Forelimb muscle (tissue), 1 donor: Measurements from ENCODE around the gene TPK1. TPM values are rescaled to one million over a fixed set of nuclear protein-coding genes. Genes with fewer than 3 reads are reported as not detected.
"Not testable (repeated sequence)": the region's sequence is repeated elsewhere in the genome, so short reads cannot be mapped to it uniquely, and the experiment has no call there.

Experiments used
- DNase-seq: peaks from one replicate; pipeline ENCODE4 v3.0.0-alpha.2; 2013; ENCODE audit warnings: low read depth
- polyA plus RNA-seq: library from polyadenylated mRNA; unstranded; fragments of 120-200 nt; gene quantifications from one replicate; pipeline ENCODE4 v1.2.1, GENCODE V29; 2013; ENCODE audit not compliant: insufficient read length

Gene TPK1
- polyA plus RNA-seq, 1 donor = 2.8 TPM

DNA sequence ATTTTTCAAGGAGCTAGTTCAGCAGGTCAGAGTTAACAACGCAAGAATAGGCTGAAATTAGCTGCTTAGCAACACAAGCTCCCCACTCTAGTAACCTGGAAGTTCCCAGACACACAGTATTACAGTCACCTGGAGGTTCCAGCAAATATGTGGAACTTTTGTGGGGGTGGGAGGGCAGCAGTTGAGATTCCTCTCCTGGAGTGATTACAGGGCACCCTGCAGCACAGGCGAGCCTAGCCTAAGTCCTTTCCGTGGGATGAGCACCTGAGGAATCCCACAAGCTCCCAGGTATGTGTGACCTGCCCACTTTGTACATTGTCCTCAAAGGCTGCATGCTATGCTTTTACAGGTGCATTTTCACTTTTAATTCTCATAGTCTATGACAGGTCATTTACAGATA lies 13.6 kb downstream of the TPK1 start:
- no peak for DNase-seq

DNA sequence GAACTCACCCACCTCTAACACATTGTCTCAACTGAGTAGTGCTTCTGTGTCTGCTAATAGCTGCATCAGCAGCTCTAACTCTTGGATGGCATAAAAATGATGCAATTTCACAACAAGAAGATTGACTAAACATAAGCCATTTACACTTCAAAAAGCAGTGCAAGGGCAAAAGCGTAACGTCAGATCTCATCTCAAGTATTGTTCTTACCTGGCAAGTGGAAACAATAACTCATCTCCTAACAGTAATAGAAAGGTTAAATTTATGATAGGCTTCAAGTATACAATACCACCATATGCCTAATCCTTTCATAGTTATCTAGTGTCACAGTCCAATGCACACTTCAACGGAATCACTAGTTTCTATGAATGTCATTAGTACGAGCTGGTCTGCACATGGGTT lies 14.8 kb downstream of the TPK1 start:
- DNase-seq = no peak

DNA sequence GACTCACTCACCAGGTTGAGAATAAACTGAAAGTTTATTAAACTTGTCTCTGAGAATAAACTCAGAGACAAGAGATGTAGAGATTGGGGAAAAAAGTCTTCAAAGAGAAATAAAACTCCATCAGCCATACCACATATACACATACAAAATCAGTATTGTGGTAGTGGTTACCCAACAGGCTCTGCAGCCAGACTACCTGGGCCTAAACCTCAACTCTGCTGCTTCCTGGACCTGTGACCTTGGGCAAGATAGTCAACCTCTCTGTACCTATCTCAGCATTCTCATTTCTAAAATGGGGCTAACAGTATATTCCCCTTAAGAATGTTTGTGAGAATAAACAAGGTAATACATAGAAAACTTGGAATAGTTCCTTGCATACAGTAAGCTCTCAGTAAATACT lies 15.3 kb downstream of the TPK1 start:
- no peak for DNase-seq

DNA sequence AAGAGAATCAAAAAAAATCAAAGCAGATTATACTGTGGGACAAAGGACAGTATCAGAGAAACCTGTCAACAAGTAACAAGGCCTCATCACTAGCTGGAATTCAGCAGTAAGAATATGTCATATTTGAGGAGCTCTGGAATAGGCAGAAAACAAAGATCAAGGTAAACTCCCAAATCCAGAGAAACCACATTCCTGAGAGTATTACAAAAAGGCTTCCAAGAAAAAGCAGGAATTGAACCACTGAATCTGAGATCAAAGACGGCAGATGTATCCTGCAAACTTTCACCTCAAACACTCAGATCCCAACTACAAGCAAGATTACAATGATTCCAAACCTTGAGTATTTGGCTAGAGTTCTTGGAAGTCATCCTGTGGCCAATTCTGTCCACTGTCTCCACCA lies 16.3 kb downstream of the TPK1 start:
- no peak for DNase-seq

DNA sequence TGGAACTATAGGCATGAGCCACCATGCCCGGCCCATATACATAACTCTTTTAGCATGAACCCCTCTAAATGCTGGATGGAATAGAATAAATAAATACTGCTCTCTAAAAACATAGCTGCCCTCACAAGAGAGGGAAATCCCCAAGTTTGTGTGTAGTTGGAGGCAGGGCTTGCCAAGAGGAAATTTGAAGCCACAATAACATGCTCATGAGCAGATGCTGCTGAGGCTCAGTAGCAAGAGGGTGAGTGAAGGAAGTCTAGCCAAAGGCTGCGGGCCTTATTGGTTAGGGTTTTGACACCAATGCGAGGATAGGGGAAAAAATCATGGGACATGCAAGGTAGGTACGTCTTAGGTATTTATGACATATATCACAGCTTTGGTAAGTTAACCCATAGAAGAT lies 17.3 kb downstream of the TPK1 start:
- no peak for DNase-seq

DNA sequence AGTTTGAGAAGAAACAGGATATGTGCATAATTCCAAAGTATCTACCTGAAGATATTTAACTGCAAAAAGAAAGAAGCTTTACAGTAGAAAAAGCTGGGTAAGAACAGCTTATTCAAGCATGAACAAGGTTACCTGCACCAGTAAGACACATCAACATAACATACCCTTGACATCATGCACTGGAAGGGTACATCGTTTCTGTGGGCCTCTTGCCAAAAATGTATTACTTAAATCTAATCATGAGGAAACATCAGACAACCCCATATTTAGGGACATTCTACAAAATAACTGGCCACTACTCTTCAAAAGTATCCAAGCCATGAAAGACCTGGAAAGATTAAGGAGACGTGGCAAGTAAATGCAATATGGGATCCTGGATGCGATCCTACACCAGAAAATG lies 18.9 kb downstream of the TPK1 start:
- no peak for DNase-seq

DNA sequence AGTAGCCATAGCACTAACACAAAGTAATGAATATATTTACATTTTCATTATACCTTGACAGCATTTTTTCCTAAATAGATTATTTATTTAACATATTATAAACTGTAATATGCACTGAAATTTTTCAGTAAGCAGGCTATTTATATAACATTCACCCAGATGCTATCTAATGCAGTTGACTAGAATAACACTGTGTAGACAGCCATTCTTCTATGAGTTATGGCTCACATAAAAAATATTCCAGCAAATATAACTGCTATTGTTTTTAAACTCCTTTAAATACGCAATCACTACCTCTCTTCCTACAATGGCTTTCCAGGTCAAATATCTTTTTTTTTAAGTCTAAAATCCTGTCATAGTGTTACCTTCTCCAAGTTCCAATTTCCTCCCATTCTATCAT lies 21.6 kb downstream of the TPK1 start:
- DNase-seq = no peak

DNA sequence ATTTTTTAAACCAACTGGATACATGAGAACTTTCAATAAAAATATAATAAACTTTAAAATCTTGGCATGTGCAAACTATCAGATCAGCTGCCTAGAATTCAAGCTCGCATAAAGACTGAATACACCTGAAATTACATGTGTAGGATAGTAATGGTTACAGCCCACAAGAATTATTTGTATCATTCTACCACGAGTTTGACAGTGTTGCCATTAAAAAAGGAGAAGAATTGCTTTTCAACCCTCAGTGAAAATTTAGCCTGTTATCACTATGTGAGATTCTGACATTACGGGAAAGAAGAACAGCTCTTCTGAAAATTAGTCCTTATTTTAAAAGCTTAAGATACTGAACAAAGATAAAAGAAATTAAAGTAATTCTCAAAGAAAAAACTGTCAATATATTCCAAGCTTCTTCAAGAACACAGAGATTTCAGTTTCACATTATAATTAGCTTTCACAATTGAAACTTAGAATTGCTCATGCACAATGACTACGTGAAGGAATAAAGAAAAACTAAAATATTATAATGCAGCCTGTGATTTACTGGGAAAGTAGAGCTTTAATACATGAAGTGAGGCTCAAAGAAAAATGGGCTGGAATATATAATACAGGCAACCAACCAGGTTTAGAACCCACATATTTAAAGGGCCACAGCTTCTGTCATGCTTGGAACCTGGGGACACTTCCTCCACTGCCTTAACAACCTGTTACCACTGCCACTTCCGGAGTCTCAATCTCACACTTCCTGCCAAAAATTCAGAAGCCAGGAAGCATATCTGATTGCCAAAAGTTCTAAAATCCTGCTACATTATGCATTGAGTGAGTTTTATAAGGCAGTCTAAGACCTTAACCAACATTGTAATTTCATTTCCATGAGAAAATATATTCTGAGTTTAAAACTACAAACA lies 23.2 kb downstream of the TPK1 start:
- no peak for DNase-seq

DNA sequence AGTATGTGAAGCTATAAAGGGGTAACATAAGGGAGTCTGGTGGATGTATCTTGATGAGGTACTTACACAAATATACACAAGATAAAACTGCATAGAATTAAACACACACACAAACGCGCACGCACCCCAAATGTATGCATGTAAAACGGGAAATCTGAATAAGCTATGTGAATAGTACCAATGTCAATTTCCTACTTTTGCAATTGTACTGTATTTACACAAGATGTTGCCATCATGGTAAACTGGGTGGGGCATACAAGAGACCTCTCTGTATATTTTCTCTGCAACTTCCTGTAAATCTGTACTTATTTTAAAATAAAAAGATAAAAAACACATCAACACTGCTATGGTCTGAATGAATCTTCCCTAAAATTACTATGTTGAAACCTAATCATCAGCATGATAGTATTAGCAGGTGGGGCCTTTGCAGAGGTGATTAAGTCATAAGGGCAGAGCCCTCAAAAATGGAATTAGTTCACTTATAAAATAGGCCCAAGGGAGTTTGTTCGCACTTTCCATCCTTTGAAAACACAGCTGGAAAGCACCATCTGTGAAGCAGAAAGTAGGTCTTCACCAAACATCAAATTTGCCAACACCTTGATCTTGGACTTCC lies 30.1 kb downstream of the TPK1 start:
- no peak for DNase-seq

DNA sequence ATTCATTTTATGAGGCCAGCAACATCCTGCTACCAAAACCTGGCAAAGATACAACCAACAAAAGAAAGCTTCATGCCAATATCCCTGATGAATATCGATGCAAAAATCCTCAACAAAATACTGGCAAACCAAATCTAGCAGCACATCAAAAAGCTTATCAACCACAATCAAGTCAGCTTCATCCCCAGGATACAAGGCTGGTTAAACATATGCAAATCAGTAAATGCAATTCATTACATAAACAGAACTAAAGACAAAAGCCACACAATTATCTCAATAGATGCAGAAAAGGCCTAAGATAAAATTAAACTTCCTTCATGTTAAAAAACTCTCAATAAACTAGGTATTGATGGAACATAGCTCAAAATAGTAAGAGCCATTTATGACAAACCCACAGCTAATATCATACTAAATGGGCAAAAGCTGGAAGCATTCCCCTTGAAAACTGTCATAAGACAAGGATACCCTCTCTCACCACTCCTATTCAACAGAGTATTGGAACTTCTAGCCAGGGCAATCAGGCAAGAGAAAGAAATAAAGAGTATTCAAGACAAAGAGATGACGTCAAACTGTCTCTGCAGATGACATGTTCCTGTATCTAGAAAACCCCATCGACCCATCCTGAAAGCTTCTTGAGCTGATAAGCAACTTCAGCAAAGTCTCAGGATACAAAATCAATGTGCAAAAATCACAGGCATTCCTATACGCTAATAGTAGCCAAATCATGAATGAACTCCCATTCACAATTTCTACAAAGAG lies 35.0 kb downstream of the TPK1 start:
- not testable (repeated sequence) for DNase-seq

DNA sequence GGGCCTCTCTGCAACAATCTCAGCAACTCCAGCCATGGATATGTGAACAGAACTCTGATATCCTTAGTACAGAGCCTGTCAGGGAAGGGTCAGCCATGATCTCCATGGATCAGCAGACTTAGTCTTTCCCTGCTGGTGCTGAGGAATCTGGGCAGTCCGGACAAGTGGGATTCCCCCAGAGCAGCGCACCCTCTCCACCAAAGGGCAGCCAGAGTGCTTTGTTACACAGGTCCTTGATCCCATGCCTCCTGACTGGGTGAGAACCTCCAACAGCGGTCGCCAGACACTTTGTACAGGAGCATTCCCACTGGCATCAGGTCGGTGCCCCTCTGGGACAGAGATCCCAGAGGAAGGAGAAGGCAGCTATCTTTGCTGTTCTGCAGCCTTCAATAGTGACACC lies 38.9 kb downstream of the TPK1 start:
- no peak for DNase-seq

DNA sequence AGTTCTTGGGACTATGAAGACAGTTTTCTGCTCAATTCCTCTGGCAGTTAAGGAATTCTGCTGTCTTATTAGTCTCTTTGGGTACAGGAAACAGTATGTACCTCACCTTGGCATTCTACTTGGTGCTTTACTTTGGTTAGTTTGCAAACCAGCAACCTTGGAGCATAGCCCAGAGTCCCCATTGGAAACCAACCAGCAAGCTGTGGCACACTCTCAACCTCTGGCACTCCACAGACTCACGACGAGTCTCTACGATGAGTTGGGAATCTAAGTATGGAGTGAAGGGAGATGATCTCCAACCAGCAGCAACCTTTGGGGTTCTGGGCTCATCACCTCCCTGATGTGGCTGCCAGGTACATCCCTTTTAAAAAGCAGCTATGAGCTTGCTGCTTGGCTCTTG lies 43.8 kb downstream of the TPK1 start:
- DNase-seq = no peak

DNA sequence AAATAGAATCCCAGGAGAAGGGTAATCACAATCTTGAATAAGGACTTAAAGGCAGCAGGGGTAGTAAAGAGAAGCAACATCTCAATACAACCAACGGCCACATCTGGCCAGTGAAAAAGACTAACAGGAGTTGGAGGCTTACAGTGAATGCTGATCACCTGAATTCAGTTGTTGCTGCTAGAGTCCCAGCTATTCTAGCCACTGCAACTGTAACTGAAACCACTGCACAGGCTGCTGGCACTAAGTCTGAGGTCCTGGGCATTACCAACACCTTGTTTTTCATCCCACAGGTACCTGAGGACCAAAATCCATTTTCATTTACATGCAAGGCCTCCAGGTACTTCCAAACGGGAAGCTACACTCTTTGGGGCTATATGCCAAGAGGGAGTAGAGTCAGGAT lies 44.4 kb downstream of the TPK1 start:
- DNase-seq = no peak

DNA sequence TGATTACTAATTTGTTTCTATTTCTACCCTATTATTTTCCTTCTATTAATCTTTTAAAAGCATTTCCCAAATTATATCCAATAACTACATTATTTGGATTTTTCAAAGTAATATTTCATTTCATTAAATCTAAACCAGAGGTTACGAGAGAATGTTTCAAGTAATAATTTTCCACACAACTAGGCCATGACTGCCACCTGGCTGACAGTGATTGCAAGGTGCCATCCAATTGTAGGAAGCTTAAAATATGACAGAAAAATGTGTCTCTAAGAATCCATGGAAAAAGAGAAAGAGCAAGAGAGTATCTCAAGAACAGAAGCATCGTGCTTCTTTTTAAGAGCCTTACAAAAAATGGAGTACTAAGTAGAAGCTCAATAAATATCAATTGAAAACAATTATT lies 48.7 kb downstream of the TPK1 start:
- DNase-seq = no peak

DNA sequence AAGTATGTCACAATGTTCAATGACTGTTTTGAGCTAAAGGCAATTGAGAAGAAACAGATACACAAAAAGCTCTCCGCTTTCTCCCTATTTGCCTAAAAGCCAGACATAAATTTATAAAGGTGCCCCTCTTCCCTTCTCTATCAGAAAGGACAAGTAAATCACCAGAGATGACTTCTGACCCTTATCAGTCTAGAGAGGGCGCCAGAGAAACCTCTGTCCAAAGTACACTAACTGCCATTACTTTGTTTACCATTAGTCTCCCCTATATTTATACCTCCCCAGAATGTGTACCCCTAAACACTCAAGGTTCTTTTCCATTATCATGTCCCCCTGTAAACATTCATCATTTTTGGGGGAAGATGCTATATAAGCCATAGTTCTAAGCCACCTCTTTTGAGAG lies 49.3 kb downstream of the TPK1 start:
- no peak for DNase-seq

DNA sequence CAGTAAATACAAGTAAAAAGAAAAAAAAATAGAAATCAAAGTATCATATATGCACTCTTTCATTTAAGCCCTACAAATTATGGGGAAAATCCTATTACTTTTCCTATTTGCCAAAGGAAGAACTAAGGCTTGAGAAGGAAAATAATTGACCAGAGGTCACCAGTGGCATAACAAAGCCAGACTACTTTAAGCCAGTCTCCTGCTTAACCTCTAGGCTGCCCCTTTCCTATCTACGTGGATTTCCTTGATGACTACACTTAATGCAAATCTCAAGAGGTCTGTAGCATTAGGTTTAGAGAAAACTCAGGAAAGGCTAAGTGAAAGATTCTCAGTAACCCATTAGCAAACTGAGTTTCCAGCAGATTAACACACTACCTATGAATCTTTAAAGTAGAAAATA lies 49.8 kb downstream of the TPK1 start:
- DNase-seq = no peak

DNA sequence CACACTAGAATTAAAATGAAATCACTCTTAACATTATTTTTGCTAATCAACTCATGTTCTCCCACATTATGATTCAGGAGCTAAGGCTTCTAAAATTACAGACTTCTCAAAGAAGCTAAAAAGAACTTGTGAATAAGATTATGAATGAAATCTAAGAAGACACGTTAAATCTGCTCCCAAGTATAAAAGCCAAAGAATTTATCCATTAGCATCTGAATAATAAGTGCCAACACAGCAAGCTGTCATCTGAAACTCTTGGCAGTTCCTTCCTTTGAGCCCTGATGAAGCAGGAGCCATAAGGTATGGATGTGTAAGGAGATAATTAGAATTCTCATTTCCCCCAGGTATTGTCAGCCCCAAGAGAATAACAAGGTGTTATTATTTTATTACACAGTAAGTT lies 50.3 kb downstream of the TPK1 start:
- no peak for DNase-seq

DNA sequence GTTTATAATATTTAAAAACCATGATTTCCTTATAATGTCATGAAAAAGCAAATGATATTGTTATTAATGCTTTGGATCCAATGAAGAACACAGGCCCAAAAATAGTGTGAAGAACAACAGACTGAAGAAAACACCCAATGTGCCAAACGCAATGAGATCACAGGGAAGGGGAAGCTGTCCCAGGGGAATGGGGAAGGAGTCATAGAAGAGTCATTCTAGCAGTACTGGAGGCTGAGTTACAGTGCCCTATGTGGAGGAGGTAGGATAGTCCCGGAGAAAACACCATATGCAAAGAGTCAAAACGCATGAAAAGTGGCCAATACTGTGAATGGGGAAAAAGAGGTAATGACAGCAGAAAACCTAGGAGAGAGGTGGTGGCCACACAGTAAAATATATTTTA lies 50.9 kb downstream of the TPK1 start:
- DNase-seq = no peak

DNA sequence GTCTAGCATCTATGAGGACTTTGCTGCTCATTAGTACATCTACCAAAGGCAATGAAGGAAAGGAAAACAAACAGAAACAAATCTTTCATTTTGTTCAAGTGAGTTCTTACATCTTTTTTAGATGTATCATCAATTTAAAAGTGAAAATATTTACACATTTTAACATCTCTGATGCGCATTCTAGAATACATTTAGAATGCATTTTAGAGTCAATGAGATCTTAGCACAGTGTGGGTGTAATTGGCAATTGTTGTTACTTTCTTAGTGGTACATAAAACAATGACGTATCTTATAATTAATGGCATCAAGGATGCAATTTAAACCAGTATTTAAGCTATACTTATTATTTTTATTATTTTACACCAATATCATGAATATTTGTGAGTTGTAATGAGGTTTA lies 51.4 kb downstream of the TPK1 start:
- DNase-seq = no peak

DNA sequence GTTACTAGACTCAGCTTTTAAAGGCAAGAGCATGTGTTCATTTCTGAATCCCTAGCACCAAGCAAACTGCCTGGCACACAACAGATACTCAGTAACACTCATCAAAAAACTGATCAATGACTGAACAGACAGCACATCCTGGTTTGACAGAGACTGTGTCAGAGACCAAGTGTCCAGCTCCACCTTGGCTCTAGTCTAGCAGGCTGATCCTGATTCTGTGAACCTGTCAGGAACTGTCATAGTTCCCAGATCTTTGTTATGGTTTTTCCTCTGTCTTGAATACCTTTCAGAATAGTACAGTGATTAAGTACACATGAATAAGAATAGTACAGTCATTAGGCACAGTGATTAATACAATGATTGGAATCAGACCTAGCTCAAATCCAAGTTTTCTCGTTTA lies 53.0 kb downstream of the TPK1 start:
- no peak for DNase-seq

DNA sequence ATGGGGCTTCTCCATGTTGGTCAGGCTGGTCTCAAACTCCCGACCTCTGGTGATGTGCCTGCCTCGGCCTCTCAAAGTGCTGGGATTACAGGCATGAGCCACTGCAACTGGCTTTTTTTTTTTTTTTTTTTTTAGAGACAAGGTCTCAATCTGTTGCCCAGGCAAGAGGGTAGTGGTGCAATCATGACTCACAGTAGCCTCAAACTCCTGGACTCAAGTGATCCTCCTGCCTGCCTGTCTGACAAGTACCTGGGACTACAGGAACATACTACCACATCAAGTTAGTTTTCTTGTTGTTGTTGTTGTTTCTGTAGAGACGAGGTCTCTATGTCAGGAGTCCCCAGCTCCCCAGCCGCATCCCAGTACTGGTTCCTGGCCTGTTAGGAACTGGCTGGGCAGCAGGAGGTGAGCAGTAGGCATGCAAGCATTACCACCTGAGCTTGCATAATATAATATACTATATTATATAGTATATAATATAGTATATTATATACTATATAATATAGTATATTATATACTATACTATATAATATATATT lies 55.7 kb downstream of the TPK1 start:
- DNase-seq = no peak

DNA sequence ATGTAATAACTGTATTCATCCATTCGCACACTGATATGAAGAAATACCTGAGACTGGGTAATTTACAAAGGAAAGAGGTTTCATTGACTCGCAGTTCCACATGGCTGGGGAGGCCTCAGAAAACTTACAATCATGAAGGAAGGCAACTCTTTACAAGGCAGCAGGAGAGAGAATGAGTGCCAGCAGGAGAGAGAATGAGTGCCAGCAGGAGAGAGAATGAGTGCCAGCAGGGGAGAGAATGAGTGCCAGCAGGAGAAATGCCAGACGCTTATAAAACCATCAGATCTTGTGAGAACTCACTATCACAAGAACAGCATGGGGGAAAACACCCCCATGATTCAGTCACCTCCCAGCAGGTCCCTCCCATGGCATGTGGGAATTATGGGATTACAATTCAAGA lies 58.0 kb downstream of the TPK1 start:
- DNase-seq = not testable (repeated sequence)
